Measurements from ENCODE around the gene DPP8.

GRCh38 chr15:65451989-65452388 lies 65.5 kb downstream of the DPP8 start:
- TF ChIP-seq, protein P1, sequence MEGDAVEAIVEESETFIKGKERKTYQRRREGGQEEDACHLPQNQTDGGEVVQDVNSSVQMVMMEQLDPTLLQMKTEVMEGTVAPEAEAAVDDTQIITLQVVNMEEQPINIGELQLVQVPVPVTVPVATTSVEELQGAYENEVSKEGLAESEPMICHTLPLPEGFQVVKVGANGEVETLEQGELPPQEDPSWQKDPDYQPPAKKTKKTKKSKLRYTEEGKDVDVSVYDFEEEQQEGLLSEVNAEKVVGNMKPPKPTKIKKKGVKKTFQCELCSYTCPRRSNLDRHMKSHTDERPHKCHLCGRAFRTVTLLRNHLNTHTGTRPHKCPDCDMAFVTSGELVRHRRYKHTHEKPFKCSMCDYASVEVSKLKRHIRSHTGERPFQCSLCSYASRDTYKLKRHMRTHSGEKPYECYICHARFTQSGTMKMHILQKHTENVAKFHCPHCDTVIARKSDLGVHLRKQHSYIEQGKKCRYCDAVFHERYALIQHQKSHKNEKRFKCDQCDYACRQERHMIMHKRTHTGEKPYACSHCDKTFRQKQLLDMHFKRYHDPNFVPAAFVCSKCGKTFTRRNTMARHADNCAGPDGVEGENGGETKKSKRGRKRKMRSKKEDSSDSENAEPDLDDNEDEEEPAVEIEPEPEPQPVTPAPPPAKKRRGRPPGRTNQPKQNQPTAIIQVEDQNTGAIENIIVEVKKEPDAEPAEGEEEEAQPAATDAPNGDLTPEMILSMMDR (IDR thresholded peaks at IDR 0.05): no peak
- TF ChIP-seq POLR2A (IDR thresholded peaks at IDR 0.05) (no peak), EP300 (IDR thresholded peaks at IDR 0.05) (no peak), POLR2AphosphoS5 (IDR thresholded peaks at IDR 0.05) (no peak)

Measured in upper lobe of left lung (tissue), 4 donors.